Measurements from ENCODE around the gene DHRS3. TPM values are rescaled to one million over a fixed set of nuclear protein-coding genes. Genes with fewer than 3 reads are reported as not detected.
A peak's percentile ranks its signal among the peaks of the same experiment; 100 is the strongest.

Gene DHRS3
- total and polyA plus RNA-seq, 2 of the 13 experiments (the other 11 are each of a cell fraction or from before 2014, with no cell fraction given): 48.5 to 90.5 TPM

- TF ChIP-seq ZBTB44 (CRISPR knock-in tag; IDR thresholded peaks at IDR 0.05): no peak
- no peak for TF ChIP-seq REXO4 (CRISPR knock-in tag; IDR thresholded peaks at IDR 0.05; ENCODE audit: borderline replicate concordance)
- no peak for TF ChIP-seq MBD4 (IDR thresholded peaks at IDR 0.05; ENCODE audit: borderline replicate concordance, low read length)
- TF ChIP-seq ZNF788 (CRISPR knock-in tag; IDR thresholded peaks at IDR 0.05; ENCODE audit: borderline replicate concordance): peak; percentile 59; the same call in 1 of the 2 replicates
- no peak for TF ChIP-seq PCBP1 (IDR thresholded peaks at IDR 0.05; ENCODE audit: borderline replicate concordance, low read depth, low read length)
- peak; percentile 75; the same call in 1 of the 2 replicates for TF ChIP-seq ZFP90 (CRISPR knock-in tag; IDR thresholded peaks at IDR 0.05; ENCODE audit: borderline replicate concordance)
- no peak for TF ChIP-seq ZNF234 (CRISPR knock-in tag; conservative IDR thresholded peaks at IDR 0.05)
- TF ChIP-seq ZNF292 (CRISPR knock-in tag; IDR thresholded peaks at IDR 0.05; ENCODE audit: borderline replicate concordance, low read depth): peak; percentile 94; the same call in 1 of the 2 replicates
- TF ChIP-seq ZNF326 (CRISPR knock-in tag; IDR thresholded peaks at IDR 0.05; ENCODE audit: borderline replicate concordance): no peak
- 0 out of 2 replicates have a peak, but pooled peaks have one; percentile 47 for TF ChIP-seq ZNF557 (CRISPR knock-in tag; IDR thresholded peaks at IDR 0.05)
- peak; percentile 37; the same call in 1 of the 2 replicates for TF ChIP-seq BRF2 (CRISPR knock-in tag; IDR thresholded peaks at IDR 0.05)
- TF ChIP-seq MED1 (CRISPR knock-in tag; IDR thresholded peaks at IDR 0.05): peak; percentile 99
- TF ChIP-seq ZNF333 (CRISPR knock-in tag; IDR thresholded peaks at IDR 0.05; ENCODE audit: borderline replicate concordance): peak; percentile 38; the same call in 1 of the 2 replicates
- TF ChIP-seq MTERF4 (CRISPR knock-in tag; IDR thresholded peaks at IDR 0.05): no peak
- peak; percentile 97 for TF ChIP-seq GFI1 (CRISPR knock-in tag; IDR thresholded peaks at IDR 0.05; ENCODE audit: borderline replicate concordance)
- peak; percentile 57; the same call in 1 of the 2 replicates for TF ChIP-seq ZNF317 (CRISPR knock-in tag; IDR thresholded peaks at IDR 0.05)
- no peak for TF ChIP-seq ZNF101 (CRISPR knock-in tag; IDR thresholded peaks at IDR 0.05; ENCODE audit: borderline replicate concordance, low read depth)
- TF ChIP-seq ZNF484 (CRISPR knock-in tag; IDR thresholded peaks at IDR 0.05; ENCODE audit: borderline replicate concordance, low read depth): no peak
- TF ChIP-seq NFE2L2 (IDR thresholded peaks at IDR 0.05; ENCODE audit: low read length): no peak
- TF ChIP-seq ZC3H13 (CRISPR knock-in tag; IDR thresholded peaks at IDR 0.05): no peak
- peak; percentile 89; the same call in 1 of the 2 replicates for TF ChIP-seq ZNF784 (CRISPR knock-in tag; IDR thresholded peaks at IDR 0.05; ENCODE audit: borderline replicate concordance)
- no peak for TF ChIP-seq ZNF7 (CRISPR knock-in tag; IDR thresholded peaks at IDR 0.05)
- TF ChIP-seq ZNF543 (CRISPR knock-in tag; IDR thresholded peaks at IDR 0.05): no peak
- no peak for TF ChIP-seq RFX5 (IDR thresholded peaks at IDR 0.05; ENCODE audit: low read depth, low read length)
These were observed 89.8 kb downstream of the DHRS3 start (continued) for GRCh38 chr1:12528021-12528852.
